Neural crest cell (in vitro differentiated cells): ENCODE measurements around the gene RPH3AL. TPM values are rescaled to one million over a fixed set of nuclear protein-coding genes. Genes with fewer than 3 reads are reported as not detected.

Experiments
- DNase-seq: peaks from one replicate; pipeline ENCODE4 v3.0.0; 2021; ENCODE audit warnings: low read depth, mixed read lengths, low spot score
- H3K27ac Mint-ChIP-seq: one replicate; pipeline ENCODE4 v1.8.0; 2021; ENCODE audit warnings: mild to moderate bottlenecking, mixed read lengths; ENCODE audit not compliant: unreplicated experiment
- H3K27me3 Mint-ChIP-seq: 2 replicates; pipeline ENCODE4 v1.8.0; 2021; ENCODE audit warnings: low read depth, mild to moderate bottlenecking, mixed read lengths
- H3K36me3 Mint-ChIP-seq: 2 replicates; pipeline ENCODE4 v1.8.0; 2021; ENCODE audit warnings: low read depth, mild to moderate bottlenecking, mixed read lengths
- H3K4me1 Mint-ChIP-seq: 2 replicates; pipeline ENCODE4 v1.8.0; 2021; ENCODE audit warnings: mixed read lengths
- H3K4me3 Mint-ChIP-seq: one replicate; pipeline ENCODE4 v1.8.0; 2021; ENCODE audit warnings: mild to moderate bottlenecking, mixed read lengths
- H3K9me3 Mint-ChIP-seq: 2 replicates; pipeline ENCODE4 v1.8.0; 2021; ENCODE audit warnings: mixed read lengths
- CTCF ChIP-seq: fragments of 200-600 bp; sonication (generic); conservative IDR thresholded peaks from 2 replicates; pipeline ENCODE4 v1.5.0; 2021; ENCODE audit warnings: antibody characterized with exemption, mild to moderate bottlenecking
- total RNA-seq: library from RNA; stranded (reverse); gene quantifications from 2 replicates; pipeline ENCODE4 v1.2.1, GENCODE V29; 2021

Gene RPH3AL
- total RNA-seq, 1 donor from 2014 or later: 1.9 TPM

- Mint-ChIP-seq H3K27ac (no peak overlapping the region), H3K27me3 (peaks cover 5% of the 10 kb centered on the region), H3K9me3 (peaks cover 9% of the 10 kb centered on the region), H3K4me1 (peaks cover 23% of the 10 kb centered on the region), H3K36me3 (peaks cover 5% of the 10 kb centered on the region), H3K4me3 (no peak overlapping the region)
- no peak for DNase-seq
- TF ChIP-seq CTCF: no peak
Measured at GRCh38 chr17:348012-348411, 4.6 kb downstream of the RPH3AL start.

DNA sequence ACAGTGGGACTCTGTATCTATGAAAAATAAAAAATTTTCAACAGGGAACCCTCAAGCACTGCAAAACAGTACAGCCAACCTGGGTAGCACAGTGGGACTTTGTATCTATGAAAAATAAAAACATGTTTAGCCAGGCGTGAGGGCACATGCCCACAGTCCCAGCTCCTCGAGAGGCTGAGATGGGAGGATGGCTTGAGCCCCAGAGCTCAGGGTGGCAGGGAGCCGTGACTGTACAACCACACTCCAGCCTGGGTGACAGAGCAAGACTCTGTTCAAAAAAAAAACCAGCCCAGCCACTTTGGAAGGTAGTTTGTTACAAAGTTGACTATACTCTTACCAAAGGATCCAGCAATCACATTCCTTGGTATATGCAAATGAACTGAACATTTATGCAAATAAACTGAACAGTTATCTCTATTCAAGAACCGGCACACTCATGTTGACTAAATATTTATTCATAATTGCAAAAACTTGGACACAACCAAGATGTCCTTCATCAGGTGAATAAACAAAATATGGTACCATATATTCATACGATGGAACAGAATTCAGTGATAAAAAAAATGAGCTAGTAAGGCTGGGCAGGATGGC is 5.2 kb downstream of the RPH3AL start:
- Mint-ChIP-seq H3K4me3 (no peak overlapping the region), H3K27me3 (peaks cover 5% of the 10 kb centered on the region), H3K36me3 (peaks cover 5% of the 10 kb centered on the region), H3K9me3 (peaks cover 9% of the 10 kb centered on the region), H3K27ac (no peak overlapping the region), H3K4me1 (peaks cover 17% of the 10 kb centered on the region)
- no peak for DNase-seq
- no peak for TF ChIP-seq CTCF

DNA sequence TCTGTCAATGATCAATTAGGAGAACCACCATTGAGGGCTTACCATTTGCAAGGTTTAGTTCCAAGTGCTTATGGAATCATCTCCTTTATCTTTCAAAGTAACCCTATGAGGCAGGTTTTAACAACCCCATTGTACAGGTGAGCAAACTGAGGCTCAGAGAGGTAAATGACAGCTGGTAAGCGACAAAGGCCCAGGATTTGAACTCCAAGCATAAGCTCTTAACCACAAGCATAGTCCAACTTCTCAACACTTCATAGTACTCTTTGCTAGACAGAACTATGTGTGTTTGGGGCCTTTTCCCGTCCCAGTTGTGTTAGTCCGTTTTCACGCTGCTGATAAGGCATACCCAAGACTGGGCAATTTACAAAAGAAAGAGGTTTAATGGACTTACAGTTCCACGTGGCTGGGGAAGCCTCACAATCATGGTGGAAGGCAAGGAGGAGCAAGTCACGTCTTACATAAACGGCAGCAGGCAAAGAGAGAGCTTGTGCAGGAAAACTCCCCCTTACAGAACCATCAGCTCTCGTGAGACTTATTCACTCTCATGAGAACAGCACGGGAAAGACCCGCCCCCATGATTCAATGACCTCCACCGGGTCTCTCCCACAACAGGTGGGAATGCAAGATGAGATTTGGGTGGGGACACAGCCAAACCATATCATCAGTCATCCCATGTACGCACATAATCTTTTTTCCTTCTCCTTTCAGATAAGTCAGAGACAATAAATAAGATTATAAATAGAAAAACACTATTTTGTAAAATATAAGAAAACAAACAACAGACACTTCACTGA is 6.4 kb downstream of the RPH3AL start:
- Mint-ChIP-seq H3K36me3 (peaks cover 5% of the 10 kb centered on the region), H3K27ac (no peak overlapping the region), H3K27me3 (peaks cover 11% of the 10 kb centered on the region), H3K4me1 (peaks cover 7% of the 10 kb centered on the region), H3K9me3 (peaks cover 9% of the 10 kb centered on the region), H3K4me3 (no peak overlapping the region)
- DNase-seq: no peak
- no peak for TF ChIP-seq CTCF

GRCh38 chr17:345261-345660 is 7.3 kb downstream of the RPH3AL start:
- H3K4me1 Mint-ChIP-seq: peaks cover 7% of the 10 kb centered on the region
- no peak for TF ChIP-seq CTCF
- H3K4me3 Mint-ChIP-seq: no peak overlapping the region
- H3K27ac Mint-ChIP-seq: no peak overlapping the region
- H3K36me3 Mint-ChIP-seq: peaks cover 5% of the 10 kb centered on the region
- peaks cover 14% of the 10 kb centered on the region for H3K27me3 Mint-ChIP-seq
- no peak for DNase-seq
- peaks cover 9% of the 10 kb centered on the region for H3K9me3 Mint-ChIP-seq

- Mint-ChIP-seq H3K27me3 (peaks cover 14% of the 10 kb centered on the region), H3K4me3 (no peak overlapping the region), H3K36me3 (peaks cover 5% of the 10 kb centered on the region), H3K27ac (no peak overlapping the region), H3K9me3 (peaks cover 9% of the 10 kb centered on the region), H3K4me1 (peaks cover 7% of the 10 kb centered on the region)
- no peak for DNase-seq
- no peak for TF ChIP-seq CTCF
Measured at GRCh38 chr17:343875-344752, 8.5 kb downstream of the RPH3AL start.
